CD4-positive, alpha-beta T cell treated with Interleukin-15 for 1 hour (primary cell): Measurements from ENCODE around the gene QRICH1.
"Not testable (repeated sequence)": the region's sequence is repeated elsewhere in the genome, so short reads cannot be mapped to it uniquely, and the experiment has no call there.

Experiments used
- DNase-seq: peaks from one replicate; pipeline ENCODE4 v3.0.0-alpha.2; 2020

QRICH1 gene

DNA sequence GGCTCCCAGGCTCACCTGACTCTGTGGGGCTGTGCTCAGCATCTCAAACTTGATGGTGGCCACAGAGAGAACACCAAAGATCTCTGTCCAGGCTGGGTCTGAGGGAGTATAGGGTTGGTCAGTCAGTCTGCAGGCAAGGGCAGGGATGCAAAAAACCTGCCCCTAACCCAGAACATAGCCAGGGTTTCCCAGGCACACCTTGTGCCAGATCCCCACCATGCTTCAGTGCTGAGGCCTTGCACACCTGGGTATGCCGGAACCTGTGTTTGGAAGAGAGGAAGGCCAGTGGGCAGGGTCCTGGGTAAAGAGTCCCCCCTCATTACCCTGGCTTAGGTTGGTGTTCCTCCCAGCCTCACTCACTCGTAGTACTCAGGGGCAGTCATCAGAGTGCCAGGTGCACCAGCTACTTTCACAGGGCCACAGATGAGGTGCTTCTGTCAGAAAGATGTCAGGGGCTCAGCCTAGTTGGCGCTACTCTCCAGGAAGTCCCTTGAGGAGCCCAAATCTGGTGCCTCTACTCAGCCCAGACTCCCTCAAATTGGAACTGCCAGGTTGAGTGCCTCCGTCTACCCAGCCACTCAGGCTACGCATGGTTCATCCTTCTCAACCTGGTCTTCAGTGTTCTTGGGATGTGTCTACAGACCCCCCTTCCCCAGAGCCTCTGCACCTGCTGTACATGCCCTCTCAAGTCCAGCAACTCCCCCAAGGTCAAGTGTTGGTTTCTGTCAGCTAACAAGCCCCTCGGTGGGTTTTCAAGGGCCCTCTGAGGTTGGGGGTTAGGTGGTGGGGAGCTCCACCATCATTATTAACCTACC is 77.2 kb downstream of the QRICH1 start:
- no peak for DNase-seq

GRCh38 chr3:49015765-49016164 is 78.1 kb downstream of the QRICH1 start:
- DNase-seq: no peak

- DNase-seq: no peak
Measured at GRCh38 chr3:49015072-49015471, 78.8 kb downstream of the QRICH1 start.

DNA sequence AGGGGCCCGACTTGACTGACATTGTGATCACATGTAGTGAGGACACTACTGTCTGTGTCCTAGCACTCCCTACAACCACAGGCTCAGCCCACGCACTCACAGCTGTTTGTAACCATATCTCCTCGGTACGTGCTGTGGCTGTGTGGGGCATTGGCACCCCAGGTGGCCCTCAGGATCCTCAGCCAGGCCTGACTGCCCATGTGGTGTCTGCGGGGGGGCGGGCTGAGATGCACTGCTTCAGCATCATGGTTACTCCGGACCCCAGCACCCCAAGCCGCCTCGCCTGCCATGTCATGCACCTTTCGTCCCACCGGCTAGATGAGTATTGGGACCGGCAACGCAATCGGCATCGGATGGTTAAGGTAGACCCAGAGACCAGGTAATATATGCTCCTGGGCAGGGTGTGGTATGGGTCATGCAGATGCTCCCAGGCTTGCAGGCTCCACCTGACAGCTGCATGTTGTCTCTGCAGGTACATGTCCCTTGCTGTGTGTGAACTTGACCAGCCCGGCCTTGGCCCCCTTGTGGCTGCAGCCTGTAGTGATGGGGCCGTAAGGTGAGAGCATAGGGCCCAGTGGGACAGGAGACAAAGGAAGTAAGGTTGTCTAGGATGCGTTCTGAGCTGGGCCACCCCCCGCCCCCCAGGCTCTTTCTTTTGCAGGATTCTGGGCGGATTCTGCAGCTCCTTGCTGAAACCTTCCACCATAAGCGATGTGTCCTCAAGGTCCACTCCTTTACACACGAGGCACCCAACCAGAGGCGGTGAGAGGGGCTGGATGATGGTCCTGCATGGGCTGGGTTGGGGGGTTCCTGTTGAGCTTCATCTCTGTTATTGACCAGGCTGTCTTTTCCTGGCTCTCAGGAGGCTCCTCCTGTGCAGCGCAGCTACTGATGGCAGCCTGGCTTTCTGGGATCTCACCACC is 79.9 kb downstream of the QRICH1 start:
- peak; percentile 58 for DNase-seq

DNA sequence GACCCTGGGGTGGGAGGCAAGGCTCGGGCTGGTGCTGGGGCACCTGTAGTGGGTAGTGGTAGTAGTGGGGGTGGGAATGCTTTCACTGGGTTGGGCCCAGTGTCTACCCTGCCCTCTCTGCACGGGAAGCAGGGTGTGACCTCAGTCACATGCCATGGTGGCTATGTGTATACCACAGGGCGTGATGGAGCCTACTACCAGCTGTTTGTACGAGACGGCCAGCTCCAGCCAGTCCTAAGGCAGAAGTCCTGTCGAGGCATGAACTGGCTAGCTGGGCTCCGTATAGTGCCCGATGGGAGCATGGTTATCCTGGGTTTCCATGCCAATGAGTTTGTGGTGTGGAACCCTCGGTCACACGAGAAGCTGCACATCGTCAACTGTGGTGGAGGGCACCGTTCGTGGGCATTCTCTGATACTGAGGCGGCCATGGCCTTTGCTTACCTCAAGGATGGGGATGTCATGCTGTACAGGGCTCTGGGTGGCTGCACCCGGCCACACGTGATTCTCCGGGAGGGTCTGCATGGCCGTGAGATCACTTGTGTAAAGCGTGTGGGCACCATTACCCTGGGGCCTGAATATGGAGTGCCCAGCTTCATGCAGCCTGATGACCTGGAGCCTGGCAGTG is 80.6 kb downstream of the QRICH1 start:
- DNase-seq: no peak

- no peak for DNase-seq
Measured at GRCh38 chr3:49012441-49013017, 81.3 kb downstream of the QRICH1 start.

- DNase-seq: no peak
Measured at GRCh38 chr3:49009396-49009795, 84.5 kb downstream of the QRICH1 start.

DNA sequence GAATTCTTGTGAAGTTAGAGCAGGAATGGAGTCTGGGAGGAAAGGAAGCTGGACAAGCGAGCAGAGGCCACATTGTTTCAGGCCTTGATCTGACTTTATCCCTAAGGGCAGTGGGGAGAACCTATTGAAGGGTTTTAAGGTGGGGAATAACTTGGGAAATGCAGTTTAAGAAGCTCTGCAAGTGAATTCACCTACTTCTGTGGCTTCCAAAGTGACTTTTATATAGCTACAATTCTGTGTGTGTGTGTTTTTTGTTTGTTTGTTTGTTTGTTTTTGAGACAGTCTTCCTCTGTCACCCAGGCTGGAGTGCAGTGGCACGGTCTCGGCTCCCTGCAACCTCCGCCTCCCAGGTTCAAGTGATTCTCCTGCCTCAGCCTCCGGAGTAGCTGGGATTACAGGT is 85.2 kb downstream of the QRICH1 start:
- DNase-seq: not testable (repeated sequence)

GRCh38 chr3:49007771-49008528 is 85.9 kb downstream of the QRICH1 start:
- peak; percentile 89 for DNase-seq

DNA sequence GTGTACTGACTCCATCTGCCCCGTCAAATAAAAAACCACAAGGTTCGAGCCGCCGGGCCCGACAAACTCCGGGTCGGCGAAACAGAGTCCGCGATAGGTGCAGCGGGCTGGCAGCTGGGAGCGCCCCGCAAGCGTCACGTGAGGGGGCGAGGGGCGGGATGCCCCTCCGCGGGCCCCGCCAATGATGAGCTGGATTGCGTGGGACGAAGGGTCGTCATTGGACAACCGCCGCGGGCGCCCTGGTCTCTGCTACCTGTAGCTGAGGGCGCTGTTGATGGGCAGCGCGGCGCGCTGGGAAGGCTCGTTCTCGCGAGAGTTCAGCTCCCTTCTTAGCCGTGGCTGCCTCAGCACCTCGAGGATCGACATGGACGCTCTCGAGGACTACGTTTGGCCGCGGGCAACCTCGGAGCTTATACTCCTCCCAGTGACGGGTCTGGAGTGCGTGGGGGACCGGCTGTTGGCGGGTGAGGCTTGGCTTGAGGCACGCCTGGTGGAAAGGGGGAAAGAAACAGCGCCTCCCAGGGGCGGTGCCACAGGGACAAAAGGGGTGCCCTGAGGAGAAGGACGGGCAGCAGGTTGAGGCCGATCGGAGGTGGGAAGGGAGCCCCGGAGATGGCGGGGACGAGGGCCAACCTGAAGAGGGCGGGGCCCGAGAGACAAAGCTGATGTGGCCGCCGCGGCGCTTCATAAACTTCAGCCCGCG is 86.7 kb downstream of the QRICH1 start, which contains the start of gene WDR6:
Gene WDR6 (plus strand): TSS at position 324 of the 703 bp plus-strand sequence. CDS start 41 bp downstream, at position 365.
- DNase-seq: peak; percentile 99

- DNase-seq: peak; percentile 30
Measured at GRCh38 chr3:49006408-49007067, 87.3 kb downstream of the QRICH1 start.

DNA sequence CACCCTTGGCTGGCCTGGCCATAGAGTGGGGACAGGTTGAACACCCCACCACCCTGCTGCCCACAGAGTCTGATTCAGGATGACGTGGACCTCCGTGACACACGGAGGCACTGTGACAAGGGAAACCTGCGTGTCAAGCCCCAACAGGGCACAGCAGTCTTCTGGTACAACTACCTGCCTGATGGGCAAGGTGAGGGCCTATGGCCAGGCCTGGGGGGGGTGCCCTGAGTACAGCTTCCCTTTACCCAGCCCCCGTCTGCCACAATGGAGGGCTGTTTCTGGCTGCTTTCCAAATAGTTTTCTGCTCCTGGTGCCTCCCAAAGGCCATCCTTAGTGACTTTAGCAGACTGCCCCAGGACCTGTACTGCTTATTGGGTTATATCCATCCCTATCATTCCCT is 87.9 kb downstream of the QRICH1 start:
- DNase-seq: no peak

GRCh38 chr3:49005303-49005680 is 88.6 kb downstream of the QRICH1 start:
- DNase-seq: no peak

DNA sequence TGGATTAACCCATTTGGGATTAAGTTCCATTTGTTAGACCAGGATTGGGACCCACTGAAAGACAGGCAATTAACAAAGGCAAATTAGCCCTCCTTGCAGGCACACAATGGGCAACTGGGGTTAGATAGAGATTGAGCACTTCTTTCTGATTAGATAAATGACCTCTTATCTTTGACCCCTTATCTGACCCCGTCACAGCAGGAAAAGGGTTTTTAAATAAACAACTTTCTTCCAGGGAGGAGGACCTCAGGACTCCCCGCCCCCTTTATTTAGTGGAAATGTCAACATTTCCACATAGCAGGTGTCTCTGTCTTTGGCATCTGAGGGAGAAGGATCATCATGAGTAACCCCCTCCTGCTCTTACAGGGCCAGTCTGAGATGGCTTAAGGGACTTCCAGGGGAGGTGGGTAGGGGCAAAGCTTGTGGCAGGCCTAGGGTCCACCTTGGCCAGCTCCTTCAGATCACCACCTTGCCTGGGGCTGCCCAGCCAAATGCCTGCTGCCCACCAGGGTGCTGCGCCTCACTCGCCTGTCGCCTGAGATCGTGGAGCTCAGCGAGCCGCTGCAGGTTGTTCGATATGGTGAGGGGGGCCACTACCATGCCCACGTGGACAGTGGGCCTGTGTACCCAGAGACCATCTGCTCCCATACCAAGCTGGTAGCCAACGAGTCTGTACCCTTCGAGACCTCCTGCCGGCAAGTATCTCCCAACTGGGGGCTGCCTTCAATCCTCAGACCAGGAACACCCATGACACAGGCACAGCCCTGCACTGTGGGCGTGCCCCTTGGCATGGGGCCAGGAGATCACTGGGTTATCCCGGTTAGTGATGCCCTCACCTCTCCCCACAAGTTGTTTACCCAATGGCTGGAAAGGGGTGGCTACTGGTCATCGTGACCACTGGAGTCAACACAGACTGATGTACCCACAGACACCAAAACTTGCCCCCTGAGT is 89.2 kb downstream of the QRICH1 start:
- no peak for DNase-seq

DNA sequence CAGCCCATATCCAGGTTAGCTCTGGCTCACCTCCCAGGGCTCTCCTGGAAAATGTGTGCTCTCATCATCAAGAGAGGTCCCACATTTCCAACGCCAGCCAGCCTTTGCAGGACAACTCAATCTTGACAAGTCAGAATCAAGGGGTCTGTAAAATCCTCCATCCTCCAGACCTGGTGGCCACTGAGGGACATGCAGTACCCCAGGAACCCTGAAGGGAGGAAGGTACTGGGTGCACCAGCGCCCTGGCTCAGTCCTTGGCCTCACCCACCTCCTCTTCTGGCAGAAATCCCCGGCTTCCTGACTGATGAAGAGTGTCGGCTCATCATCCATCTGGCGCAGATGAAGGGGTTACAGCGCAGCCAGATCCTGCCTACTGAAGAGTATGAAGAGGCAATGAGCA is 92.7 kb downstream of the QRICH1 start:
- DNase-seq: no peak

DNA sequence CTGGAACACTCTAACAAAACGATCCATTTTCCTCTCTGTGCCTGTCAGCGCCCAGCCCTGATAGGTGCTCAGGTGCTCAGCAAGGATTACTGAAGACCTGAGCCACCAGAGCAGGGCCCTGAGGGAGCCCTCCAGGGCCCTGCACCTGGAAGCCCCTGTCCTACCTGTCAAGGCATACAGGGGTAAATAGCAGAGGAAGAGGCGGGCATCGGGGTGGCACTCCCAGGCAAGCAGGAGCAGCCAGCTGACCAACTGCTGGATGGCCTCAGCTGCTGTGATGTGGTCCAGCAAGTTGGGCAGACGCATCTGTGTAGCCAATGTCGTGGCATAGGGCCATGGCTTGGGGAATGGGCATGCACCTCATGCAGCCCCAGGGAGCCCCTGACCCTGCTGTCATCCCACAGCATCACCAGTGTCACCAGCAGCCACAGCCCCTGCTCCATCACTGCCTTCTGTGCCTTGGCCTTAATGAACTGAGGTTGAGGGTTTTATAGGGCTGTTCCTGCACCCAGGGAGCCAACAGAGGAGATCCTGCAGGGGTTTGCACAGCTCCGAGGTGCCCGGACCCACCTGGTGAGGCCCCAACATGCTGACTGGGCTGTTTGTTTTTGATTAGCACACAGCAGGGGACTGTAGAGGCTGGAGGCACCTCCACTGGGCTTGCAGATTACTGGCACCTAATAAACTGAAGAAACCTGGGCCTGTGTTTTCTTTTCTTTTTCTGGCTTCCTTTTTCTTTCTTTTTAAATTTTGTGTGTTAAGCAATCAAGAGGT is 94.6 kb downstream of the QRICH1 start:
- DNase-seq: no peak

DNA sequence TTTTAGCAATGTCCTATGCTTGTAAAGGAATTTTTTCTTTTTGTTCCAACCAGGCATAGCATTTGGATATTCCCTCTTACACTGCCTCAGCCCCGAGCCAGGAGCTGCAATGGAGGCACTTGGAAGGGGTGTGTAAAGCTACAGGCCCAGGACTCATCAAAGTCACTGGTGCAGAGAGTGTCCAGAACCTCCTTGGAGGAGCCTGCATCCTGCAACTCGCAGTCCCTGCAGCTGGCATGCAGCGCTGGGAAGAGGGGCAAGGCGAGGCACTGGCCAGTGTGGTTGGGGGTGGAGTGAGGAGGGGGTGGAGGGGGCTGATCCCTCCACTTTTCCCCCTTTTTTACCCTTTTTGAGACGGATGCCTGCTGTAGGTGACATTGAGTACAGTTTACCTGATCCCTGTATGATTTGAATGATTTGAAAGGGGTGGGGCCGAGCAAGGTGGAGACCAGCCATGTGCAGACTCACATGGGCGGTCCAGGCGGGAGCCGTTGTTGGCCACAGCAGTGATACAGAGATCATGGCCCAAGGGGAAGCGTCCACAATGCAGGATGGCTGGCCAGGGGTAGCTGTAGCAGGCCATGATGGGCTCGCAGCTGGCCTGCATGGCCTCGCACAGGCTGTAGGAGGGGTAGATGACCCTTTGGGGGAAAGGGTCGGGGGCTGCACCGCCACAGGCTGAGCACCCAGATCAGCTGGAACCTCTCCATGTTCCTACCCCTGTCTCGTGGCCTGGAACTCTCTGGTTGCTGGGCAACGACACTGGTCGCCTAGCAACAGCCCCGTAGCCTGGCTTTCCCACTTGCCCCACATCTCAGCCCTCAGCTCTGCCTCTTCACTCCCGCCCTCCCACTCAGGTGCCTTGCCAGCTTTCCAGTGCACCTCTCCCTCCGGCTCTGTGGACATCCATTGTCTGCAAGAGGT is 95.9 kb downstream of the QRICH1 start:
- no peak for DNase-seq
